Superior temporal gyrus (tissue), 1 donor: ENCODE measurements around the gene HEATR3.

Experiments
- DNase-seq: peaks from one replicate; pipeline ENCODE4 v3.0.0-alpha.2; 2016; ENCODE audit errors: extremely low spot score

The HEATR3 gene, protein sequence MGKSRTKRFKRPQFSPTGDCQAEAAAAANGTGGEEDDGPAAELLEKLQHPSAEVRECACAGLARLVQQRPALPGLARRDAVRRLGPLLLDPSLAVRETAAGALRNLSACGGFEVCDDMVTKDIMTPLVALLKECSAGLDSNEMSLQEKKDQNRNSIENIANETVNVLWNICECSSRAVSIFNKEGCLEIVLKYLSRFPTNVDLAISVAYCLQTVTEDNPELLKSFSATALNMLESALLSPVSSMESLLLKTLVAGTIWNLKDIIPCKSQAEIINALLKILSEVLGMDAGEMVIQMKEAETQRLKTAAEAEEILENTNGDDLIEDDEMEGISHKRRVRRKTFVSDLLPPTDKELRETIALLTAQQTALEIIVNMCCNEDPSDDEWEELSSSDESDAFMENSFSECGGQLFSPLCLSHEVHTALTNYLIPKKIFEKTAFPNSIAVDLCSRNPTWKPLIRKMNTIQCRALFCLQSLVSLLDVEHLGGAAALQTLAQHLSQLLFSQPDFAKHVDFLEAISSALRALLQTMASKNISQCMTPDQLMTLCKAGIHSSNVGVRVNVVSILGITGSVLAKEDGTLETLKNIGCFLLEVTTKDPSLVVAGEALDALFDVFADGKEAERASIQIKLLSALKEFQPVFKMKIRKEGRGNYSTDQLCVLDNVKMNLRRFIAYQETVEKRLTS

DNA sequence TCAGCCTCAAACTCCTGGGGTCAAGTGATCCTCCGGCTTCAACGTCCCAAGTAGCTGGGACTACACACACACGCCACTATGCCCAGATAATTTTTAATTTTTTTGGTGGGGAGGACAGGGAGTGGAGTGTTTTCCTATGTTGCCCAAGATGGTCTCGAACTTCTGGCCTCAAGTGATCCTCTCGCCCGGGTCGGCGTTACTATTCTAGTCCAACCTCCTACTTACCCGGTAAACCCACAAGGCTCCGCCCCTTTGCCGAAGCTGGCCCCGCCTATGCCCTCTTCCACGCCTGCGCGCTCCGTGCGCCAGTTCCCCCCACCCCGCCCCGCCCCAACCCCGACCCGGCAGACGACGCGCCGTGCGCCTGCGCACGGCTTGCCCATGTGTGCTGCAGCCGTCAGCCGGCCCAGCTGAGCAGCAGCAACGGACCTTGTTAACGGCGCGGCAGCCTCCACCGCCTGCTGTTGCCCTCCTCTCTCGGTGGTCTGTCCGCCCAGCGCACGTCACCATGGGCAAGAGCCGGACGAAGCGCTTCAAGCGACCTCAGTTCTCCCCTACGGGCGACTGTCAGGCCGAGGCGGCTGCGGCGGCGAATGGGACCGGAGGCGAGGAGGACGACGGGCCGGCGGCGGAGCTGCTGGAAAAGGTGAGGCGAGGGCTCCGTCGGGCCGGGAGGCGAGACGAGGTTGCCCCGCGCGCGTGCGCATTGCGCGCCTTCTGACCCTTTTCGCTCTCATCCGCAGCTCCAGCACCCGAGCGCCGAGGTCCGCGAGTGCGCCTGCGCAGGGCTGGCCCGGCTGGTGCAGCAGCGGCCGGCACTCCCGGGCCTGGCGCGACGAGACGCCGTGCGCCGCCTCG lies at the start of gene HEATR3:
TSS of gene HEATR3 (plus strand) at position 347 of the 858 bp plus-strand sequence. CDS start at position 509, 162 bp downstream.
- DNase-seq = peak; percentile 93

DNA sequence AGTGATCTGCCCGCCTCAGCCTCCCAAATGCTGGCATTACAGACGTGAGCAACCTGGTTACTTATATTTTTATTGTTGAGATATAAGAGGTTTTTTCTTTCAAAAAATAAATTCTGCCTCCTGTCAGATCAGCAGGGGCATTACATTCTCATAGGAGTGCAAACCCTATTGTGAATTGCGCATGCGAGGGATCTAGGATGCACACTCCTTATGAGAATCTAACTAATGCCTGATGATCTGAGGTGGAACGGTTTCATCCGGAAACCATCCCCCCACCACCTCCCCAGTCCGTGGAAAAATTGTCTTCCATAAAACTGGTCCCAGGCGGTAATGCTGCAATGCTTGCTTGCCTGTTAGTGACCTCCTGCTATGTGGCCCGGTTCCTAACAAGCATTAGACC lies 48.2 kb upstream of the HEATR3 start:
- no peak for DNase-seq

DNA sequence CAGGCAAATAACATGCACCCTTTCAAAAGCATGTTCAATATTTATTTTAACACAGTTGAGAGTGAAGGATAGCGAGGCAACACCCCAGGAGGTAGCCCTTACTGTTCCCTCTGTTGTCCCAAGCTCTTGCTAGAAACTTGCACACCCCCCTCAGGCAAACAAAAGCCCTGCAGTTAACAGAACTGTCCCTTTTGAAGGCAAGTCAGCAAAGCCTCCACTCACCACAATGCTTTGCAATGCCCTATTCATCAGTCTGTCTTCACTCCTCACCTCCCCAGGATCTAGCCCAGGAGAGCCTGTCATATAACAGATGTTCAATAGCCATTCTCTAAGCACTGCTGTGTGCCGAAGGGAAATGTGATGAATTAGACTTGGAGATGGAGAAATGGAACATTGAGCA lies 44.2 kb upstream of the HEATR3 start:
- no peak for DNase-seq

DNA sequence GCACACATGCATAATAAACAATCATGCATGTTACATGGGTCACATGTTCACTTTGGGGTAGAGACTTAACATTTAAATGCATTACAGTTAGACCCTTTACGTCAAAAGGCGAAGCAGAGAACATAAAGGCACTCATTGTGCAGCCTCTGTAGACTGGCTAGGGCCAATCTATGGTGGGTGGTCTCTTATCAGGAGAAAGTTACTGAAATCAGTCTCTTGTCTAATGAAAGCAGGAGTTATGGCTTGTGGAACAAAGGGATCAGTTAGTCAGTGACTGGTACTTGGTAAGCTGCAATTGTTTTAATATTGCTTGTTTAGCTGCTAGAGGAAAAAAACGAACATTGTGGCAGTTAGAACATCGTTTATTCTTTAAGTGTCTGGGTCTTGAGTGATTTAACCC lies 42.1 kb upstream of the HEATR3 start:
- no peak for DNase-seq

DNA sequence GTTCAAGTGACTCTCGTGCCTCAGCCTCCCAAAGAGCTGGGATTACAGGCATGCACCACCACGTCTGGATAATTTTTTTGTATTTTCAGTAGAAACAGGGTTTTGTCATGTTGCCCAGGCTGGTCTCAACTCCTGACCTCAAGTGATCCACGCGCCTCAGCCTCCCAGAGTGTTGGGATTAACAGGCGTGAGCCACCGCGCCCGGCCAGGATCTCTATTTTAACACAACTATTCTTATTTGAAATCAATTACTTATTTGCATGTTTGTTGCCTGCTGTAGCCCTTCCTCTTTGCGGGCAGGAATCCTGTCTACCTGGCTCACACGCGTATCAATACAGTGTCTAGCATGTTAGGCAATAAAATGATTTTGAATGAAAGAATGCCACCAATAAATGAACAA lies 41.6 kb upstream of the HEATR3 start:
- DNase-seq = no peak

DNA sequence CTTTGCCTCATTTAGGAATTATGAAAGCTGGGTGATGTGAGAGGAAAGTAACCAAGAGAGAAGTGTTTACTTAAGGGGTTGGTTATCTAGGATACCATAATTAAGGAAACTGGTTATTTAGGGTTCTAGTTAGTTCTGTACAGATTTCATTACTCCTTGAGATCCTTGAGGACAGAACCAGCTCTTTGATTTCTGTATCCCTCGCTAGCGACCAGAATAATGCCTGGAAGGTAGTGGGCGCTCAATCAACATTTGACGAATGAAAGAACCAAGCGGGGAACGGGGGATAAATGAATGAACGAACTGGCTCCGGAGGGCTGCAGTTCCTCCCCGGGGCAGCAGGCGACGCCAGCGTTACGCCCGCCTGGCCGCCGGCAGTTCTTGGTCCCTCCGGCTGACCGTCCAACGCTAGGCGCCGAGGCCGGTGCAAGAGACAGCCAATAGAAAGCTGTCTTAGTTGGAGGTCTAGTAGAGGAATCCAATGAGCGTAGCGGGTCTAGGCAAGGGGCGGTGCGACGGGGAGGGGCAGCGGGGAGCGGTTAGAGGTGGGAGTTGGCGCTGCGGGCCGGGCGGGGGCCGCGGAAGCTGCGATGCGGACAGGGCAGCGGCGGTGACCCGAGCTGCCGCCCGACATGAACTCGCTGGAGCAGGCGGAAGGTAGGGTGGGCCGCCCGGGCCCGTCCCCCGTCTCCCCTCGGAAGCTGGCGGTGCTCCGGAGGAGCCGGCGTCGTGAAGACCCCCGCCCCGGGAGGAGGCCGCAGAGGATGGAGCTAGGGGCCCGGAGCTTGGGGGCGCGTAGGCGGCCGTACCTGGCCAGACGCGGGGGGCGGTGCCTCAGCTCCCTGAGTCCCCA lies 40.9 kb upstream of the HEATR3 start, which contains the start of gene CNEP1R1:
TSS of gene CNEP1R1 (plus strand) at position 542 of the 853 bp plus-strand sequence. CDS start at position 633, 91 bp downstream.
- DNase-seq = peak; percentile 99

DNA sequence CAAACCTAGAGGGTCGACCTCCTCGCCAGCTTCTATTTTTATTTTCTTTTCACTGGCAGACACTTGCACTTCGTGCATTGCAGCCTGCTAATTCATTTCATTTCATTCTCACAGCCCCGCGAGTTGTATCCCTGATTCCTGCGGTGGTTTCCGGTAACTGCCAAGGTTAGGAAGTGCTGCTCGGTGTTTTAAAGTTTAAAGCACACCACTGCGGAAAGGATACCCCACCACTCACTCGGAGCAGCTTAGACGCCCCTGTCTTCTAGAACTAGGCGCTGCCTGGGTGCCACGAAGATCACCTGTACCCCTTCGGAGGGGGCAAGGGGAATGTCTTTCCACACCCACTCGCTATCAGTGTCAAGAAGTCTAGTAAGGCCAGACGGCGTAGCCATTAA lies 40.2 kb upstream of the HEATR3 start:
- no peak for DNase-seq

DNA sequence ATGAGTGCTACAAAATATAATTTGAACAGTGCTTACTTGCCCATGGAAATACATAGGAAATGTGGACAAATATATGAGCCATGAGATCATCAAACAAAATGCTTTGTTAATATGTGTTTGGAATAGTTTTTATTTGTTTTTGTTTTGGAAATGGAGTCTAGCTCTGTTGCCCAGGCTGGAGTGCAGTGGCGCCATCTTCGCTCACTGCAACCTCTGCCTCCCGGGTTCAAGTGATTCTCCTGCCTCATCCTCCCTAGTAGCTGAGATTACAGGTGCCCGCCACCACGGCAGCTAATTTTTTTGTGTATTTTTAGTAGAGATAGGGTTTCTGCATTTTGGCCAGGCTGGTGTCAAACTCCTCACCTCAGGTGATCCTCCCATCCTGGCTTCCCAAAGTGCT lies 37.9 kb upstream of the HEATR3 start:
- DNase-seq = no peak

DNA sequence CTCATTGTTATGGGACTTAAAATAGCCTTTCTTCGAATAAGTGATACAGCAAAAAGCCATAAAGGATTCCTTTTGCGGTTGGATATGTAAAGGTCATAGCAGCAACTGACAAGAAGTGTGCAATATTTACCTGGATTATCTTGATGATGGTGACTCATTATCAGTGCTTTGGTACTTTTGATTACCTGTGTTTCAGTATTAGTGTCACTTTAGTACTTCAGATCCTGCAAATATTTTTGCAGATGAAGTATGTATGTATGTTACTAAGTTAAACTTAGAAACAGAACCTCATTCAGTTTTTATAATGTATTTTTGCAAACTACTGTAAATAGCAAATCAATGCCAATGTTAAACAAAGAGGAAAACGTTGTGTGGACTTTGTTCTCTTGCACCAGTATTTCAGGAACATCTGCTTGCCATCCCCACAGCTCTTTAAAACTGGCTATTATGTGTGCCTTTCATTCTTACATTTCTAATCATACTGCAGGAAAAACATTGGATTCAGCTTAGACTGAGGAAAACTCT lies 30.2 kb upstream of the HEATR3 start:
- DNase-seq = no peak

DNA sequence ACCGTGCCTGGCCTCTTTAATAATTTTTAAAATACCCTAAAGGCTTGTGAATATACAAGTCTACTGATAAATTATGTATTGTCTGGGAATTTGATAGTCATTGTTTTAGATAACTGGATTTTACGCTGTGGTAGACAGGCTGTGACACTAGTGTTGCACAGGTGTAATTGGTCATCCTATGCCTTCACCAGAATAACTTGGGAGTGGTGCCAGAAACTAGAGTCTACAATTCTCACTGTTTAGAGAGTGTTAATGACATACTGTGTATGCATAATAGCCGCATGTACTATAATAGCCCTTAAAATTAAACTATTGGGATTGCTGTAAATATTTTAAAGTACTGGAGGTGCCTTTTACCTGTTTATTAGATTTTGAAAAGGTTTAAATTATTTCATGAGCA lies 29.3 kb upstream of the HEATR3 start:
- no peak for DNase-seq

DNA sequence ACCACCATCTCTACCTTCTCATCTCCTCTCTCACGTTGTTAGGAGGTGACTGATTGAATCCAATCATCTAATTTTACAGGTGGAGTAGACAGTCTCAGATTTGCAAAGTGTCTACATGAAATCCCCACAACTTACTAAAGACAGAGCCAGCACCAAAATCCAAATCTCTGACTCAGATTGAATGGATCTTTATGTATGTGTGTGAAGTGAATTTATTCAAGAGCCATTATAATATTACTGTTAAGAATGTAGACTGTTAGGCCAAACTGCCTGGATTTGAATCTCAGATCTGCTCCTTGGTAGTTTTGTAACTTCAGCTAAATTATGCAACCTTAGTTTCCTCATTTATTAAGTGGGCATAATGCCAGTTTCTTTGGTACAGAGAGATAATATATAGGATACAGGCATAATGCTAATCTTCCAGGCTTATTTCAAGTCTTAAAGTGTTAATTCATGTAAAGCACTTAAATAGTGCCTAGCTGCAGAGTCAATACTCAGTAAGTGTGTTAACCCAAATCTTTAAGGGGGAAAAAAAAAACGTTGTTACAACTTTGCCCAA lies 28.0 kb upstream of the HEATR3 start:
- no peak for DNase-seq

DNA sequence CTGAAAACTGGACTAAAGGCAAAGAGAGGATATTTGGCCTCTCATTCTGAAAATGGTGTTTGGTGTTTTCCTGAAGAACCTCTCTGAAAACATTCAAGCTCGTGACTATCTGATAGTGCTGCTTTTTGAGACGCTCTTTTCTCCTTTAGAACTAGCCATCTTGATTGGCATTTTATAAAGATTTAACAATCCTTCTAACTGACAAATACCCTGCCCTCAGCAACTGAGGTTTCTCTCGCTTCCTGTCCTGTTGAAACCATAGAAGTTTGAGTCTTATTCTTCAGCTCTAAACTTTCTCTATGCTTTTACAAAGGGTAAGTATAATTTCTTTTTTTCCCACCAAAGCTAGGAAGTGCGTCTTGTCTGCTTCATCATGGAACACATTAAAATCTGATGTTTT lies 27.5 kb upstream of the HEATR3 start:
- no peak for DNase-seq

DNA sequence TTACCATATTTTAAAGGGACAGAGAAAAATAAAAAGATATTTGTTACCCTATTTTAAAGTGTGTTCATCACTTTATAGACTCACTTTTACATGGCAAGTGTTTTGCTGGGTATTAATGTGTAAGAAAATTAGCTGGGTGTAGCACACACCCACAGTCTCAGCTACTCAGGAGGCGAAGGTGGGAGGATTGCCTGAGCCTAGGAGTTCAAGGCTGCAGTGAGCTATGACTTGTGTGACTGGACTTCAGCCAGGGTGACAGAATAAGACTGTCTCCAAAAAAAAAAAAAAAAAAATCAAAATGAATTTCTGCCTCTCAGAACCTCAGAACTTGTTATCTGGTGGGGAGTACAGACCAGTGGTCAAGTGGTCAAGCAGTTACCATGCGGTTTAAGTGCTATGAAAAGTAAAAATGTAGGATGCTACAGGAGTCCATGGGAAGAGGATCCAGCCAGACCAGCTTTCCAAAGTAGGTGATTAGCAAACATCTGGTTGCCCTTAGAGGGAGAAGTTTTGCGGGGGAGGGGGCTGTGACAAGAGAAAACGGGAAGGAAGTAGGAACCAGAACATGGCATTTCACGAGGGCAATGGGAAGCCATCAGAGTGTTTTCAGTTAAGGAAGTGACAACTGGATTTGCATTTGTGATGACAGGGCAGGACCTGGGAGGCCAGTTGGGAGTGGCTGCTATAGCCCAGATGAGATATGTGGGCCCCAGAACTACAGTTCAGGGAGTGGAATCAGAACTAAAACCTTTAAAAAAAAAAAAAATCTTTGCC lies 26.8 kb upstream of the HEATR3 start:
- no peak for DNase-seq

DNA sequence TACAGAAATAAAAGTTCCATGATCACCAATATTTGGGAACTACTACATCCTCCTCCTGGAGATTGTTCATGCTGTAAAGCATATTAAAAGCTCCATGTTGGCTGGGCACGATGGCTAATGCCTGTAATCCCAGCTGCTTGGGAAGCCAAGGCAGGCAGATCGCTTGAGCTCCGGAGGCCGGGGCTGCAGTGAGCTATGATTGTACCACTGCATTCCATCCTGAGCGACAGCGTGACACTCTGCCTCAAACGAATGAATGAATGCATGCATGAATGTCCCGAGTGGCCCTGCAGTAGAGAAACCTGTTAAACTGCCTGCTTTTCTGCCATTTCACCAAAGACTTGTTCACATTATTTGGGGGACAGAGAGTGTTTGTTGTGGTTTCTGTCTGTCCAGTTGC lies 25.8 kb upstream of the HEATR3 start:
- no peak for DNase-seq

DNA sequence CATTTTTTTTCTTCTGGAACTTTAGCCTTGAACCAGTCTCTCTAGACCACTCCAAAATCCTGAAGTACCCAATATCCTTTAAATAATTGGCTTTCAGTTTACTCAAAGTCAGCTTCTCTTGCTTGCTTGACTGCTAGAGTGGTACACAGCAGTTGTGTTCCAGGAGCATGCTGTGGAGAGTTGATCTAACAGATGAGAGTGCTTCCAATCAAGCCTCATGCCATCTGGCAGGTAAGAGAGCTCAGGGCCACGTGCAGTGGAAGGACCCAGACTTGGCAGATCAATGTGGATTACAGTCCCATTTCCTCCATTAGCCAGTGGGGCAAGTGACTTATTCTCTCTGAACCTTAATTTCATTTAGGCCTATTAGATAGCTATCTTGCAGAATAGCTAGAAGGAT lies 25.1 kb upstream of the HEATR3 start:
- DNase-seq = no peak

DNA sequence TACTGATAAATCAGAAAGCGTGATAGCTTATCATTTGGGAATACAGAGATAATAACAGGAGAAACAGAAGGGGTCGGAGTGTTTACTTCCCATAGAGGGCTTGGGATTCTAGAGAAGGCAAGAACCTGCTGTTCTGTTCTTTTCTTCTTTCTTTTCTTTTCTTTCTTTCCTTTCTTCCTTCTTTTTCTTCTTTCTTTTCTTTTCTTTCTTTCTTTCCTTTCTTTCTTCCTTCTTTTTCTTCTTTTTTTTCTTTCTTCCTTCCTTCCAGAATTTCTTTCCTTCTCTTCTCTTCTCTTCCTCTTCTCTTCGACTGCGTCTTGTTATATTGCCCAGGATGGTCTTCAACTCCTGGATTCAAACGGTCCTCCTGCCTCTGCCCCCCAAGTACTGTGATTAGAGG lies 22.4 kb upstream of the HEATR3 start:
- no peak for DNase-seq

DNA sequence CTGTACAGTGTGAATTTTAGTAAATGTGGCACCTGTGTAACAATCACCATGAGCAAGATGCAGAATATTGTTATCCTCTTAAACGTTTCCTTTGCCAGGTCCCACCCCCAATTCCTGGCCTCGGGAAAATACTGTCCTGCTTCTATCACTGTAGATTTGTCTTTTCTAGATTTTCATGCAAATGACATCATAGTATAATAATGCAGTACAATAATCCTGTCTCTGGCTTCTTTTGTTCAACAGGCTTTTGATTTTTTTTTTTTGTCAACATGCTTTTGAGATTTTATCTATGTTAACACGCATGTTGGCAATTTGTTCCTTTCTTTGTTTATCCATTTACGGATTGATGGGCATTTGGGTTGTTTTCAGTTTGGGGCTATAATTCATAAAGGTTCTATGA lies 20.4 kb upstream of the HEATR3 start:
- DNase-seq = no peak

DNA sequence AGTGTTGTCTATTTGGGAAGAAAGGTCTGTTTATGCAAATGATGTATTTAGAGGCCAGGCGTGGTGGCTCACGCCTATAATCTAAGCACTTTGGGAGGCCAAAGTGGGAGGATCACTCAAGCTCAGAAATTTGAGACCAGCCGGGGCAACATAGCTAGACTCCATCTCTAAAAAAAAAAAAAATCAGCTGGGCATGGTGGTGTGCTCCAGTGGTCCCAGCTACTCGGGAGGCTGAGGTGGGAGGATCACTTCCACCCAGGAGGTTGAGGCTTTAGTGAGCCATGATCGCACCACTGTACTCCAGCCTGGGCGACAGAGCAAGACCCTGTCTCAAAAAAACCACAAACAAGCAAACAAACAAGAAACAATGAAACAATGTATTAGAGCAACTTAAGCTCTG lies 18.9 kb upstream of the HEATR3 start:
- DNase-seq = no peak

DNA sequence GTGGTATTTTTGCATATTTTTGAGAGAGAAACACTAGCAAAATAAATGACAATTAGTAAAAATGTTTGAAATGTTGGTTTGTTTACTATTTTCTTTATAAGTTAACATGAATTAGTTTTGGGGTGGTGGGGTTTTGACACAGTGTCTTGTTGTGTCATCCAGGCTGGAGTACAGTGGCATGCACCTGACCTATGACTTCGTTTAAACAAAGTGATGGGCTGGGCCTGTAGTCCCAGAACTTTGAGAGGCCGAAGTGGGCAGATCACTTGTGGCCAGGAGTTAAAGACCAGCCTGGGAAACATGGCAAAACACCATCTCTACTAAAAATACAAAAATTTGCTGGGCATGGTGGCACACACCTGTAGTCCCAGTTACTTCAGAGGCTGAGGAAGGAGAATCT lies 17.9 kb upstream of the HEATR3 start:
- no peak for DNase-seq

DNA sequence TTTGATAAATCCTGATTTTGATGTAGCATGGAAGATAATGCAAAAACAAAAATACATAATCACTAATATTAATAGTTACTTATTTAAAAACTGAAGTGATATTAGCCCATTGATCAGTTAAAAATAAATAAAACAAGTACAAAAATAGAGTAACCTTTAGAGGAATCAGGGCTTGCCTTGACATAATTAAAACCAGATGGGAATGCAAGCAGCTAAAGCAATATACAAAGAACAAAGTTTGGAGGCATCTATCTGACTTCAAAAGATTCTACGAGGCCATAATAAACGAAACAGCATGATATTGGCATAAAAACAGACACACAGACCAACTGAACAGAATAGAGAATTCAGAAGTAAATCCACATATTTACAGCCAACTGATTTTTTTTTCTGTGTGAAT lies 15.0 kb upstream of the HEATR3 start:
- no peak for DNase-seq
